ENCODE measurements around the gene HOXA10.

GRCh38 chr7:27167916-27168264 is 6.2 kb downstream of the HOXA10 start:
- no peak for TF ChIP-seq POLR2A (IDR thresholded peaks at IDR 0.05; ENCODE audit: low read length)
- TF ChIP-seq GATA1 (IDR thresholded peaks at IDR 0.05; ENCODE audit: low read depth, low read length), result no peak
